ENCODE data around the gene PYDC2.
"Not testable (repeated sequence)": the region's sequence is repeated elsewhere in the genome, so short reads cannot be mapped to it uniquely, and the experiment has no call there.

Gene PYDC2

GRCh38 chr3:191470545-191470944 lies 9.6 kb downstream of the PYDC2 start:
- no peak for DNase-seq

- DNase-seq: no peak
Measured at GRCh38 chr3:191473661-191474198, 12.8 kb downstream of the PYDC2 start.

- no peak for DNase-seq
Measured at GRCh38 chr3:191476066-191476772, 15.3 kb downstream of the PYDC2 start.

DNA sequence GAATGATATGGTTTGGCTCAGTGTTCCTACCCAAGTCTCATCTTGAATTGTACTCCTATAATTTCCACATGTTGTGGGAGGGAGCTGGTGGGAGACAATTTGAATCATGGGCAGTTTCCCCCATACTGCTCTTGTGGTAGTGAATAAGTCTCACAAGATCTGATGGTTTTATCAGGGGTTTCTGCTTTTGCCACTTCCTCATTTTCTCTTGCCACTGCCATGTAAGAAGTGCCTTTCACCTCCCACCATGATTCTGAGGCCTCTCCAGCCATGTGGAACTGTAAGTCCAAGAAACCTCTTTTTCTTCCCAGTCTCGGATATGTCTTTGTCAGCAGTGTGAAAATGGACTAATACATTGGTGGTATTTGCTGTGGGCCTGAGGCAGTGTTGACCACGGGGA lies 23.0 kb downstream of the PYDC2 start:
- not testable (repeated sequence) for DNase-seq

DNA sequence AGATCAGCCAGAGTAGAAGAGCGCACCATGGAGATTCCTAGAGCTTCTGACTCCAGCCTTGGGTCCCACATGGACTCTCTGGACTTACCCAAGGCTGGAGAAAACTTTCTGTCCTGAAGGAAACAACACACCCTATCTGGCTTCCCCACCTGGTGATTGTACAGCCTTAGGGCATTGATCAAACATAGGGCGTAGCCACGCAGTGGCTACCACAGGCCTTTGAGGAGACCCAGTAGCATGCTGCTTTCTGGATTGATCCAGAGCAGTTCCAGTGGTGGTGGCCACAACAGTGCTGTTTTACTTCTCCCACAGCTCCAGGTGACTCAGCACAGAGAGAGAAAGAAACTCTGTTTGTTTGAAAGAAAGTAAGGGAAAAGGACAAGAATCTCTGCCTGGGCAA lies 23.5 kb downstream of the PYDC2 start:
- no peak for DNase-seq

GRCh38 chr3:191492601-191493000 lies 31.6 kb downstream of the PYDC2 start:
- no peak for DNase-seq

- DNase-seq: no peak
Measured at GRCh38 chr3:191493336-191493735, 32.4 kb downstream of the PYDC2 start.

- no peak for DNase-seq
Measured at GRCh38 chr3:191499307-191500080, 38.5 kb downstream of the PYDC2 start.

DNA sequence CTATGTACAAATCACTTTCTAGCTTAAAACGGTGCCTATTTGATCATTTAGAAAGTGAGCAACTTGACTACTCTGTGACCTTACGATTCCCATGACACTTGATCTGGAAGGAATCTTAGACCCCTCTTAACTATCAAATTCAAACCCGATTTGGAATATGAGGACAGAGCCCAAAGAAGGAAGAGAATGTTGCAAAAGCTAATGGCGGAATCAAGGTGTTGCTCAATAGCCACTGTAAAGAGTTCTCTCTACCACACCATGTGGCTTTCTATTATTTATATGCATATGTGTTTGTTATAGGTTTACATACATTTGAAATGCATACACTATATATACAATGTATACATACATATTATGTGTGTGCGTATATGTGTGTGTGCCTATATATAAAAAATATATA lies 39.9 kb downstream of the PYDC2 start:
- no peak for DNase-seq

- no peak for DNase-seq
Measured at GRCh38 chr3:191502583-191502982, 41.6 kb downstream of the PYDC2 start.

GRCh38 chr3:191509078-191509477 lies 48.1 kb downstream of the PYDC2 start:
- DNase-seq: no peak

All from CD4-positive, alpha-beta T cell treated with Interferon gamma for 1 hour (primary cell).